ENCODE results near the gene YIF1B.

The YIF1B gene

GRCh38 chr19:38335949-38336637 lies 20.3 kb upstream of the YIF1B start:
- in situ Hi-C loops (cut with MboI; ENCODE audit: low sequenced_read_pairs): no loop called here

- in situ Hi-C loops (cut with MboI; ENCODE audit: low sequenced_read_pairs): no loop called here
These were observed 17.5 kb upstream of the YIF1B start for GRCh38 chr19:38333245-38333644.

- in situ Hi-C loops (cut with MboI; ENCODE audit: low sequenced_read_pairs): no loop called here
These were observed 16.0 kb upstream of the YIF1B start for GRCh38 chr19:38331728-38332127.

GRCh38 chr19:38329651-38330050 lies 13.9 kb upstream of the YIF1B start:
- in situ Hi-C loops (cut with MboI; ENCODE audit: low sequenced_read_pairs): no loop called here

GRCh38 chr19:38326591-38326990 lies 10.8 kb upstream of the YIF1B start:
- in situ Hi-C loops (cut with MboI; ENCODE audit: low sequenced_read_pairs): no loop called here

- in situ Hi-C loops (cut with MboI; ENCODE audit: low sequenced_read_pairs): no loop called here
These were observed 8.7 kb upstream of the YIF1B start for GRCh38 chr19:38324431-38324830.

- in situ Hi-C loops (cut with MboI; ENCODE audit: low sequenced_read_pairs): no loop called here
These were observed 7.5 kb upstream of the YIF1B start for GRCh38 chr19:38323291-38323690.

GRCh38 chr19:38321646-38322196 lies 6.0 kb upstream of the YIF1B start:
- in situ Hi-C loops (cut with MboI; ENCODE audit: low sequenced_read_pairs): no loop called here

- in situ Hi-C loops (cut with MboI; ENCODE audit: low sequenced_read_pairs): no loop called here
These were observed 5.2 kb upstream of the YIF1B start for GRCh38 chr19:38320969-38321339.

GRCh38 chr19:38319421-38320258 lies 3.9 kb upstream of the YIF1B start, which contains the start of gene KCNK6:
Gene KCNK6 (plus strand): TSS chr19:38319845. CDS start chr19:38319951, 106 bp downstream.
- in situ Hi-C loops (cut with MboI; ENCODE audit: low sequenced_read_pairs): no loop called here

GRCh38 chr19:38318660-38319059 lies 2.9 kb upstream of the YIF1B start:
- in situ Hi-C loops (cut with MboI; ENCODE audit: low sequenced_read_pairs): no loop called here

GRCh38 chr19:38317104-38317612 lies 1.4 kb upstream of the YIF1B start:
- in situ Hi-C loops (cut with MboI; ENCODE audit: low sequenced_read_pairs): no loop called here

- in situ Hi-C loops (cut with MboI; ENCODE audit: low sequenced_read_pairs): no loop called here
These were observed 825 bp upstream of the YIF1B start for GRCh38 chr19:38316477-38317067.

GRCh38 chr19:38310986-38311385 lies 4.8 kb downstream of the YIF1B start:
- in situ Hi-C loops (cut with MboI; ENCODE audit: low sequenced_read_pairs): no loop called here

- in situ Hi-C loops (cut with MboI; ENCODE audit: low sequenced_read_pairs): no loop called here
These were observed 5.5 kb downstream of the YIF1B start for GRCh38 chr19:38310279-38310670.

GRCh38 chr19:38309615-38310278 lies 6.0 kb downstream of the YIF1B start:
- in situ Hi-C loops (cut with MboI; ENCODE audit: low sequenced_read_pairs): no loop called here

GRCh38 chr19:38308926-38309614 lies 6.7 kb downstream of the YIF1B start:
- in situ Hi-C loops (cut with MboI; ENCODE audit: low sequenced_read_pairs): no loop called here

- in situ Hi-C loops (cut with MboI; ENCODE audit: low sequenced_read_pairs): no loop called here
These were observed 7.6 kb downstream of the YIF1B start for GRCh38 chr19:38308006-38308766.

- in situ Hi-C loops (cut with MboI; ENCODE audit: low sequenced_read_pairs): no loop called here
These were observed 8.2 kb downstream of the YIF1B start for GRCh38 chr19:38307597-38307996.

- in situ Hi-C loops (cut with MboI; ENCODE audit: low sequenced_read_pairs): no loop called here
These were observed 8.7 kb downstream of the YIF1B start for GRCh38 chr19:38307076-38307475.

Measured in hTERT RPE-1 (cell line).